Fibroblast of mammary gland (primary cell): ENCODE results near the gene NADSYN1.

Experiments
- DNase-seq: peaks from one replicate; pipeline ENCODE4 v3.0.0-alpha.2; 2010; ENCODE audit warnings: low read depth
- H3K4me3 ChIP-seq: 2 replicates; pipeline ENCODE4 v1.5.1; 2011; ENCODE audit warnings: low read depth, mild to moderate bottlenecking, low read length, moderate library complexity; ENCODE audit not compliant: control insufficient read depth
- CTCF ChIP-seq: conservative IDR thresholded peaks from 2 replicates; pipeline ENCODE4 v1.5.1; 2011; ENCODE audit warnings: low read depth, low read length, inconsistent platforms; ENCODE audit not compliant: control insufficient read depth, insufficient read depth

NADSYN1 gene

GRCh38 chr11:71482746-71483364, 29.9 kb downstream of the NADSYN1 start:
- DNase-seq, result no peak
- H3K4me3 ChIP-seq, result no peak overlapping the region
- no peak for TF ChIP-seq CTCF

- no peak for TF ChIP-seq CTCF
- DNase-seq, result no peak
- no peak overlapping the region for H3K4me3 ChIP-seq
Measured at GRCh38 chr11:71483692-71484091, 30.7 kb downstream of the NADSYN1 start.

GRCh38 chr11:71484248-71485062, 31.5 kb downstream of the NADSYN1 start:
- DNase-seq, result no peak
- TF ChIP-seq CTCF, result no peak
- H3K4me3 ChIP-seq, result no peak overlapping the region

GRCh38 chr11:71485063-71485399, 32.0 kb downstream of the NADSYN1 start:
- DNase-seq, result no peak
- TF ChIP-seq CTCF, result no peak
- H3K4me3 ChIP-seq, result no peak overlapping the region

GRCh38 chr11:71485466-71485865, 32.5 kb downstream of the NADSYN1 start:
- DNase-seq, result no peak
- TF ChIP-seq CTCF, result no peak
- no peak overlapping the region for H3K4me3 ChIP-seq

GRCh38 chr11:71486320-71486719, 33.3 kb downstream of the NADSYN1 start:
- no peak overlapping the region for H3K4me3 ChIP-seq
- DNase-seq, result no peak
- TF ChIP-seq CTCF, result no peak
